HG03432 (cell line): ENCODE results near the gene SLC2A4.

ENCODE experiments used
- ATAC-seq: cut with Tn5 transposase; IDR thresholded peaks from one replicate; pipeline ENCODE4 v1.9.1; 2021; ENCODE audit warnings: mild to moderate bottlenecking, moderate library complexity; ENCODE audit not compliant: unreplicated experiment

SLC2A4 gene

DNA sequence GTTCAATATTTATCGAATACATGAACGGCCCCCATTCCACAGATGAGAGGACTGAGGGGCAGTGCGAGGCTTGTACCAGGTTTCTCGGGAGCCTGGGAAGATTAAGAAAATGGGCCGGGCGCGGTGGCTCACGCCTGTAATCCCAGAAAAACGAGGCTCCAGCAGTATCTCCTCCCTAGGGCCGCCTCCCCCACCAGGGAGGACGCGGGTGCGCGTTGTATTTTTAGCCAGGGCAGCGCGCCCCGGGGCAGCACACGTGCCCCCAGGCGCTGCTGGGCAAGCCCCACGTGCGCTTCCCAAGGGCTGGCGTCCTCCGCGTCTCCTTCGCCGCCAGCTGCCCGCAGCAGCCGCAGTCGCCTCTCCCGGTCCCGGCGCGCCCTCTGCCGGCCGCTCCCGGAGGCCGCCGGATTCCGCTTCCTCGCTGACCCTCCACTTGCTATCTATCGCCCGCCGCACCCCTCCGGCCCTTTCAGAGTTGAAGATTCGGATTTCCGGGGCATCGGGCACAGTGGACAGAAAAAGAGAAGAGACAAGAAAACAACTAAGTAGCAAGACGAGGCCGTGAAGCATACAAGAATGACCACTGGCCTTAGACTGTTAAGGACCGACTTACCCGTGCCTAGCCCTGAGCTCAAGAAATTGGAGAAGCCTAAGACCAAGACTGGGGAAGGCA, 14.8 kb downstream of the SLC2A4 start:
- ATAC-seq: peak; percentile 39

DNA sequence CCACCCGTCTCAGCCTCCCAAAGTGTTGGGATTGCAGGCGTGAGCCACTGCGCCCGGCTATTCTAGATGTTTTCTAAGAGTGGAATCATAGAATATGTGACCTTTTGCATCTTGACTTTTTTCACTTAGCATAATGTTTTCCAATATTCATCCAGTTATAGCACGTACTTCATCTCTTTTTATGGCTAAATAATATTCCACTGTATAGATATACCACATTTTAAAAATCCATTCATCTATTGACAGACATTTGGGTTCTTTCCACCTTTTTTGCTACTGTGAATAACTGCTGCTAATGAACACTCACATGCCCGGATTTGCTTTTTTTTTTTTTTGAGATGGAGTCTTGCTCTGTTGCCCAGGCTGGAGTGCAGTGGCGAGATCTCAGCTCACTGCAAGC, 22.7 kb downstream of the SLC2A4 start:
- no peak for ATAC-seq

DNA sequence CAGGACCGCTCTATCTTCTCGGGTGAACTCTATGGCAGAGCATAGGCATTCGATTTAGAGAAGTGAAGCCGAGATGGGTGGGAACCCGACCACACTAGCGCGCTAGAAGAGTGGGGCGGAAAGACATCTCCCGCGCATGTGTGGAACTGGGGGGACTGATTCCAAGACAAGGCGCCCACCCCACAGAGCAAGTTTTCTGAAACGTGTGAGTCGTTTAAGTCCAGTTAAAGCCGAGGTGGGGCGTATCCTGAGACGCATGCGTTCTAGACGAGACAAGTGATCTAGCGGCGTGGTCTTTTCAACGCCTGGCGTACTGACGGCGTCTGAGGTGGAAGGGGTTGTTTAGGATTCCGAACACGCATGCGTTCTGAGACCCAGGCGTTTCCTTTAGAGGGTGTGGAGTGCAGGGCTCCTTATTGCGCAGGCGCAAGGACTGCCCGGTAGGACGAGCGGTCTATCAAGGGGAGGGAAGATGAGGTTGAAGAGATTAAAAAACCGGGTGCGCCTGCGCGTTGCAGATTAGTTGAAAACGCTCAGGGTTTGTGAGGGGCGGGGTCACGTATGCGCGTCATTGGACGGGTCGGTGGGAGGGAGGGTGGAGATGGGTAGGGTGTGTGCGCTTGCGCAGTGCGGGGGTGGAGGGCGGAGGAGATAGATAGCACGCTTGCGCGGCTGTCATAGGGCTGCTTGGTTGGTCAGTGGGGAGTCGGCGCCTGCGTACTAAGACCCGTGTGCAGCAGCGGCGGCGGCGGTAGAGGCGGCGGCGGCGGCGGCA, 25.6 kb downstream of the SLC2A4 start, which contains the start of gene EIF5A:
Gene EIF5A, plus strand, starts transcription at position 718 of the 775 bp plus-strand sequence. CDS start 2,008 bp downstream, outside the sequence.
- peak; percentile 69 for ATAC-seq

DNA sequence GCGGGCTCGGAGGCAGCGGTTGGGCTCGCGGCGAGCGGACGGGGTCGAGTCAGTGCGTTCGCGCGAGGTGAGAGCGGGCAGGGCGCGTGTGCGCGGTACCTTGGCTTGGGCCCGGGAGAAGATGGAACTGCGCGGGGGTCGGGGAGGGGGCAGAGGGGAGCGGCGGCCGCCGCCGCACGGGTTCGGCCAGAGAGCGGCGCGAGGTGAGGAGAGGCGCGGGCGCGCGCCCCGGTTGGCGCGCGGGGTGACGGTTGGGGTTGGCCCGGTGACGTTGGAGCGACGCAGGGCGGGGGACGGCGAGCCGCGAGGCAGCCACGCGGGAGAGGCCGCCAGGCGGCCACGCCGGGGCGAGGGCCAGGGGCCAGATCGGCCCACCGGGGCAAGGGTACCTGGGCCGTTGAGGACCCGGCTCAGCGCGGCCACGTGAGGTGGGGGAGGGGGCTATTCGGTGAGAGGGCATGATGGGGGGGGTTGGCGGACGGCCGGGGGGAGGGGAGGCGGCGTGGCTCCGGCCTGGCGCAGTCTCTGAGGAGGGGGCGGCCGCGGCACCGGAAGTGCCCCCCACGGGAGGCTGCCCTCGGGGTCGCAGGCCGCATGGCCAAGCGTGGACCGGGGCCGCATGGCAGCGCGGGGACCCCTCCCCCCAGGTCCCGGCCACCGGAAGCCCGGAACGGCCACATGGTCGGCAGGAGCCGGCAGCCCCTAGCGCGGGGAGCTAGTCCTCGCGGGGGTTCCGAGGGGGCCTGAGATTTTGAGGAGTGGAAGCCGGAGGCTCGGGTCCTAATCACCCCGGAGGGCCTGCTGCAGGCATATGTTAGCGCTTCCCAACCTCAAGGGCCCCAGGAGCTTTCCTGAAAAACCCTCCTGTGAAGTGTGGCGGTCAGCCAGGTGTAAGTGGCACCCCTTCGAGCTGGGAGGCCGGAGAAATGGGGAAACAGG, 26.4 kb downstream of the SLC2A4 start:
- no peak for ATAC-seq

DNA sequence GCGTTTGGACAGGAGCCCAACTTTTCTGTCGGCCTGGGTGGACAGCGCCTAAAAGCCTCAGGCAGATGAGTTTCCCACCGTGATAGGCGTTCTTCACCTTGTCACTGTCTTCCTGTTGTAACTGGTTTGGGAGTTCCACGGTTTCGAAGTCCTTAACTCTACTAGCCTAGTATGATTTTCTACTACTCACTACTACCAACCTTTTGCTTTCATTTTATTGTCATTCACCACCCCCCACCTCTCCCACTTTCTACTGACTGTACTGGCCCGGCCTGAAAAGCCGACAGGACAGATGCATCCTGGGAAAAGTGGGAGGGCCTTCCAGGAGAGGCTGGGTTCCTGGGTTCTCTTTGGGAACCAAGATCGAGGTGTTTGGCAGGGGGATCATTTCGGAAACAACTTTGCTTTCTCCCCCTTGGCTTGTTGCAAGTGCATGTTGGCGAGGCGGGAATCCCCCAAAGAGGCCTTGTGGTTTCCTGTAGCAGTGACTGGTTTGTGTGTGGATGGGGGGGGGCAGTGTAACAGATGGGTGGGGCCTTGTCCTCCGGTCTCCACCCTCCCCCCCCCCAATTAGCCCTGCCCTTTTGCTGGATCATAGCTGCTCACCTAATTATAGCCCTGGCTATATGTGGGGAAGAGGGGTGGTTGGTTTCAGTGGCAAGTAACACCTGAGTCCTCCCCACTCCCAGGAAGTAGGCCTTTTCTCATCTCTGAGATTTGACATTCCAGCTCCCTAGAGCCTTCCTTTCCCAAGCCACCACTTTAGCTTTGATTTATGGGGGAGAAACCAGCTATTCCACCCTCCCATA, 27.3 kb downstream of the SLC2A4 start:
- ATAC-seq: peak; percentile 17

DNA sequence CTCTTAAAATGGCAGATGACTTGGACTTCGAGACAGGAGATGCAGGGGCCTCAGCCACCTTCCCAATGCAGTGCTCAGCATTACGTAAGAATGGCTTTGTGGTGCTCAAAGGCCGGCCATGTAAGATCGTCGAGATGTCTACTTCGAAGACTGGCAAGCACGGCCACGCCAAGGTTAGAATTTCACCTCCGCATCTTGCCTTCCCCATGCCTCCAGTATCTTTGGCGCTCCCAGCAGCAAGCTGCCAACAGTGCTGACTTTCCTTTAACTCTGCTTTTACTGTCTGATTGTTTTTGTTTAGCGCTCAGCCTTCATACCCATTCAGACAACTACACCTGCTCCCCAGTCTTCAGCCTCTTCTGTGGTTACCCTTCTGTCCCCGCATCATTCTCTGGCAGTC, 28.1 kb downstream of the SLC2A4 start:
- no peak for ATAC-seq

DNA sequence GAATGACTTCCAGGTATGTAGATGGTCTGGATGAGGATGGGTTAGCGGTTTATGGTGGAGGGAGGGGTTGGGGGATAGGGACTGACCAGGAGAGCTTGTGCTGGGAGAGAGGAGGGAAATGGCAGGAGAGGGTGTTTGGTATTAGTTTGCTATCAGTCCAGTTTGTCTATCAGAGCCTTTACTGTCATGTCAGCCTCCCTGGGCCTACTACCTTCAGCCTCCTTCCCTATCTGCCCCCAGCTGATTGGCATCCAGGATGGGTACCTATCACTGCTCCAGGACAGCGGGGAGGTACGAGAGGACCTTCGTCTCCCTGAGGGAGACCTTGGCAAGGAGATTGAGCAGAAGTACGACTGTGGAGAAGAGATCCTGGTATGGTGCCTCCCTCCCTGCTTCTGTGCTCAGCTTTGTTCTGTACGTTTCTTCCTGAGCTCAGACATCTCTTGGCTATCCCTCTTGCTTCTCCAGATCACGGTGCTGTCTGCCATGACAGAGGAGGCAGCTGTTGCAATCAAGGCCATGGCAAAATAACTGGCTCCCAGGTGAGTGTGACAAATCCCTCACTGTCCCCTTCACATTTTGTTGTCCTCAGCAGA, 29.7 kb downstream of the SLC2A4 start:
- ATAC-seq: no peak

DNA sequence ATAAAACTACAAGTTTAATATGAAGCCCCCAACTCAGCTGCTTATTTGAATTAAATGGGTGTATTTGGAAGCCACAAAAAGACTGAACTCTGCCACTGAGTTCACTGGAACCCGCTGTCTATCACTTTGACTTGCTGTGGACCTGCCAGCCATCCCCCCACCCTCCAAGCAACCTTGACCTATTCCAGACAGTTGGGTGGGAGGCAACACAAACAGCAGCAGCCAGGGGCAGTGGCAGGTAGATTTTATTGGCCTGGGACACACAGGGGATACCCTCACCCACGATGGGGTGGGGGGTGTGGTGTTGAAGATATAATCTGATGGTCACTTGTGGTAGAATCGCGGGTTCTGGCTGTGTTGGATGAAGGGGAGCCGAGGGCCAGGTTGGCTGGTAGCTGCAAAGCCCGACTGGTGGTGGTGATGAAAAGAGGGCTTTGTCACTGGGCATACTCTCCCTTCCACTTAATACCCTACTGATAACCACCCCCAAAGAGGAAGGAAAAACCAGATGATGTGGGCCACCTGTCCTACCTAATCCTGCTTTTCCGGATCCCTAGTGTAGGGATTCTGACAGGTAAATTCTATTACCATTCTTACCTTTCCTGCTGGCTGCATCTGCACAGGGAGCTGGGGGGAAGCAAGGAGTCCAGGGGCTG, 31.0 kb downstream of the SLC2A4 start:
- no peak for ATAC-seq

DNA sequence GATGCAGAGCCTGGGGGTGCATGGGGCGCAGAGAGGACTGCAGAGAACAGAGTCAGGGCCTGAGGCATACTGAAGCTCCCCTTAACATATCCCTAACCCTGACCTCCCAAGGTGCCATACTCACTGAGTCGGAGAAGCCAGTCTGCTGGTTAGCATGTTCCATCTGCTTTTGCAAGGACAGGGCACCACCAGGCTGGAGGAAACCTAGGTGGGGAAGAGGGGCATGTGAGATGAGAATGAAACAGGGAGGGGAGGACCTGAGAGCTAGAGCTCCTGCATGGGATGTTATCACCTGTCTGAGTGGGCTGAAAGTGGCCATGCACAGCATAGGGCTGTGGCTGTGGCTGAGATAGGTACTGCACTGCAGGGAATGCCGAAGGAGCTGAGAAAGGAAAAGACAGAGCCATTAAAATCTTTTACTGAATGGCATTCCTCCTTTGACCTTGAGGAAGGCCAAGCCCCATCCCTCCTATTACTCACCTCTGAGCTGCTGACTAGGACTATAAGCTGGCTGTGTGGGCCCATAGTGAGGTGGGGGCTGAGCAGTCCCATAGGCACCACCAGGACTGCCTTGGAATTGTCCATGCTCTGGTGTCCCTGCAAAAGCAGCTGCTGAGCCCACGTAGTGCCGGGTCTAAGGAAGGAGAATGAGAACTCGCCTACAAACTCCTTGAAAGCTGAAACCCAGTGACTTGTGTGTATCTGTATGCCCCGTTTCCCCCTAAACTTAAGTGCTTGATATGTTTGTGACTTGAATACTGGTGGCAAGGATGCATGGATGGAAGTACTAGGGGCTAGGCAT, 31.8 kb downstream of the SLC2A4 start:
- ATAC-seq: no peak

DNA sequence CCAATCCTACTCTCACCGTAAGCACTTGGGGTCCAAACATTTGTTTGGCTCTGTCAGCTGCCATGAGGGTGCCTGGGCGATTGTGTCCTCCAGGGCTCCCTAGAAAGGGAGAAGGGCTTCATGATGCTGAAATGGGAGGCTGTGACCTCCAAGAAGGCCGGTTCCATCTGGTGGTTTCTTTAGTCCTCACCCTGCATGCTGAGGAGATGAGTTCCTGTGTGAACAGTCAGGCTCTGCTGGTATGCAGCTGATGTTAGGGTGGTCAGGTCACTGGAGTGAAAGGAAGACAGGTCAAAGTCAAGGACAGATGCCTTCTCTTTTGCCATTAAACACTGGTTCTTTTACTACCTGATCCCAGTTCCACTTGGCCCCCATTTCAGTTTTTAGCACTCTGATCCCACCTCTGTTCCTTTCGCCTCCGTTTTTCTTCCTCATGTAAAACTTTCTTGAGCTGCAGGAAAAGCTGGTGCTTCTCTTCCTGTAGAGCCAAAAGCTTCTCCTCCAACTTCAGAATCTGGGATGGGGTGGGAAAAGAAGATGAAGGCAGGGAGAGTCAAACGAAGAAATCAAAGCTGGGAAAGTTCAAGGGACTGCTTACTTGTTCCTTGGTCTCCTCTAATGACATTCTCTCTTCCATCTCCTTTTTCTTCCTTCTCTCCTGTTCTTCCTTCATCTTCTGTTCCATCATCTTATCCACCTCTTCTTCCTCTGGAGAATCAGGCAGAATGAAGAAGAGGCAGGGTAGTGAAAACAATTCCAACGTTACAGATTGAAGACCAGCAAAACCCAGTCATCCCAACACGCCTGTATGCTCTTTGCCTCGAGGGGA, 32.6 kb downstream of the SLC2A4 start:
- no peak for ATAC-seq

DNA sequence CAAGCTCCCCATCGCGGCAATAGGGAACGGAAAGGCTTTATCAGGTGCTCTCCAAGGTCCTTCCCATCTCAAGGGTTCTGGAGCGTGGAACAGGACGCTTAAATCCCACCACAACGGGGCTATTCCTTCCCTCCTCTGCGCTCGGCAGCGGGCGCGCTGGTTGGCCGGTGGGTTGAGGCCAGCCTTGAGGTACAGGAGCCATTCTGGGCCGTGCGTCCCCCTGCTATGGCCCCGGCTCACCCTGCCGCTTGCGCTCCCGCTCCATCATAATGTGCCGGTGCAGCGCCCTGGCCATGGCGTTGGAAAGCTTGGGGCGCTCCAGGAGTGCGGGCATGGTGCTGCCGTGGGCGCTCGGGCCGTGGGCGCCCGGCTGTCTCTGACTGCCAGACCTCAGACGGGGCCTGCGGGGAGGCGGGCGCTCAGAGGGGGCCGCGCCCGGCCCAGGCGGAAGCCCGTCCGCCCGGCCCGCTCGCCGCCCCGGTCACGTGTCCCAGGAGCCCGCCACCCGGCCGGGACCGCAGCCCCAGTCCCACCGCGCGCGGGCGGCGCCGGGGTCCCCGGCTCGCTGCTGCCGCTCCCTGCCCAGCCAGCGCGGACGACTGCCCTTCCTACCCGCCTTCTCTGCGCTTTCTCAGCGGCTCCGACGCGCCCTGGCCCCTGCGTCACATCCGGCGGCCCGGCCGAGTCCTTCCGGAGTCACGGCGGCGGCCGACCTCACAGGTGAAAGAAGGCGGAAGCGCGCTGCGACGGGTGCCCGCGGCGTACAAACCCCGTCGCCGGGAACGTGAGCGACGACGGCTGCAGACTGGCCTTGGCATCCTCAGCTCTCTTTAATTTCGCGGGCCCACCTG, 33.4 kb downstream of the SLC2A4 start, which contains the start of gene GPS2:
Gene GPS2, minus strand, starts transcription at position 642 of the 851 bp plus-strand sequence. Its CDS starts 308 bp downstream, at position 334.
- ATAC-seq: peak; percentile 76

DNA sequence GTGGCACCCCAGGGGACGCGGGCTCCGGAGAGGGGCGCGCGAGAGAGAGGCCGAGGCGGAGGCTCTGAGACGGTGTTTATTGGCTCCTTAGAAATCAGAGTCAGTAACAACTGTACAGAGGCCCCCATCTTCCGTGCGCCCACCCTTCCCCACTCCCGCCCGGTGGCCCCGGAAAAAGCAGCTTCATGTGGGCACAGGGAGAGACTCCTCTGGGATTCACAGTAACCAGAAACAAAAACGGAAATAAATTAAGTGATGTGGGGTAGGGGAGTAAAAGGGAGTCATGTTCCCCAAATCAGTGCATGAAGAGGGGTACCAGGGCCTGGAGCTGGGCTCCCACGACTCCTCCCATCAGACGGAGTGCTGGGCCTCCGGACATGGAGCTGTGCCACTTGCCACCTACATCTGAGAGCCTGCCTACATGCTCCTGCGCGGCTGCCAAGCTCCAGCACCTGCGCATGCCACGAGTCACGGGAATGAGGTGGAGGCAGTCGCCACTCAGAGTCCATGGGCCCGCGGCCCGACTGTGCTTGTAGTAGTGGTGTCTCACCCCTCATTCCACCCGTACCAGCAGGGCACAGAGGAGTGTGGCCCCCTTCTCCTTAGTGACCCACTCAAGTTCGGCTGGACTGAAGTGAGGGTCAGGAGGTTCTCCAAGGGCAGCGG, 34.2 kb downstream of the SLC2A4 start:
- ATAC-seq: no peak

DNA sequence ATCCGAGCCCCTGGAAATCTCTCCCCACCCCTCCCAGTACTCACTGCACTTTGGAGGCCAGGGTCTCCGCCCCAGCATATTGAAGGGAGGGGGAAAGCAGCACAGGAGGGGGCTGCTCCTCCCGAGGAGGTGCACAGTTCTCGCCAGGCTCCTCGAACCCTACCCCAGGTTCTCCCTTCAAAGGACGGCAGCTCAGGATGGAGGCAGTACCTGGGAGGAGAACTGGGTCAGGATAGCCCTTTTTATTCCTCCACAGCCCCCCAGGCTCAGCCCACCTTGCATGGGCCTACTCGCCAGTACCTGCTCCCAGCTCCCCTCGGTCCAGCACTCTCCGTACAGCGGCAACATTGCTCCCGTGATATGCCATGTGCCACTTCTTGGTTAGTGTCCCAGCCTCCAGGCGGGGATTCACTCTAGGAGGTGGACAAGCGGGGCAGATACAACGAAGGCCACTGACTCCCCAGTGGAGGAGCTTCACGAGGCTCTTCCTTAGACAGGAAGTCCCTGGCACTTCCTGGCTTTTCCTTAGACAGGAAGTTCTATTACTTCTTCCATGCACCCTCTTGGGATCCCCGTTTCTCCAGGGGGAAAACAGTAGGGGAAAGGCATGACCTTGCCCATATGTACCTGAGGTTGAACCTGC, 35.8 kb downstream of the SLC2A4 start:
- no peak for ATAC-seq

DNA sequence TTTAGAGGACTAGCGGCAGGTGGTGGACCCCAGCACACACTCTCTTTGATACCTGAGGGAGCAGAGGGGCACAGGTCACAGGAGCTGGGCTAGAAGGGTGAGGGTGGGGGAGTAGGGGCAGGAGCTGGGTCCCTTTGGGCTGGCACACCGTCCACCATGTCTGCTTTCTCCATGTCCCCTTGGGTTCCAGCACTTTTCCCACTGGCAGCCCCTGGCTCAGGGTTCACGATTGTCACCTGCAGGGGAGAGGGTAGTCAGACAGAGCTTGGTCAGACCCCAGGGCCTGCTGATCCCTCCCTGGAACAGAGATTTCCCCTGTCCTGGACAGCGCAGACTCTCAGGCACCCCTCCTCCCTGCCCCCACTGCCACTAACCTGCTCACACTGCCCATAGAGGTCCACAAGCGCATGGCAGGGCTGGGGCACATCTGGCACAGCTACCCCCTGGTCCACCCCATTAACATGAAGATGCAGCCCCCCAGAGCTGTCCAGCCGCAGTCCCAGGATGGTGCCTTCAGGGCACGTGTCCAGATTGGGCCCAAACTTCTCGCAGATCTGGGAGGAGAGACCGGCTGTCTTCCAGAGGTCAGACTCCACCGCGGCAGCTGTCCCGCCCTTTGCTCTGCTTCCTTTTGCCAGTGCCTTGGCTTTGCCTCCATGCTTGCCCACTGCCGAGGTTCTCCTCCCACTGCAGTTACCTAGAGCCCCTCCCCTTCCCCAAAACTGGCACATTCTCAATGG, 36.8 kb downstream of the SLC2A4 start:
- no peak for ATAC-seq

DNA sequence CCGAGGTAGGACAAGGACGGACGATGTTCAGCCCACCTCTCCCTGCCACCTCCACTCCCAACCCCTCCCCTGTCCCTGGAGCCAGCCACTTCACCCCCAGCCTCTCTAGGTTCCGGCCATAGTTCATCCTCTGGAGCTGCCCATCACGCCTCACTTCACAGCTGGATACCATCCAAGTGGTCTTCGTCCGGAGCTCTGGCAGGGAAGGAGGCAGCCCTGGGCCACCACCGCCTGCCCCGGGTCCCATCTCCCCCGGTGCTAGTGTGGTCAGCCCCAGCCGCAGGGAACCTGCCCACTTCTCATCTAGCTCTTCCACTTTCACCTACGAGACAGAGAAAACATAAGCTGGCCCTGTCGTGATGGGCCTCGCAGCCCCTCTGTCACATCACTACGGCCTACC, 39.9 kb downstream of the SLC2A4 start:
- ATAC-seq: no peak
